Measurements from ENCODE around the gene RNF181.

DNA sequence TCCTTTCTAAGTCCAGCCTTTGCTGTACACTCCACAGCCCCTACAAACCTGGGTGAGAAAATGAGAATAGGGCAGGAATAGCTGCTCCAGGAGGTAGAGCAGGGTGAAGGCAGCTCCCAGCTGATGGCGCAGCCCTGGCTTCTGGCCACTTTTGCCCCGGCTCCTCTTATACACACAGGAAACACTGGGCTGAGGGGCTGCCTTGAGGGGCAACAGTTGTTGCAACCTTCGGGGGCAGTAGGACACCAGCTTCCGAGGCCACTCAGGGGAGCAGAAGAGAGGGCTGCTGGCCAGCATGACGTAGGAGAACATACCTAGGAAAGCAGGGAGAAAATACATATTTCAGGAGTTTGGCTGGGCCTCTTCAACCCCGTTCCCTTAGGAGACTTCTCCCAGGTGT lies 42.4 kb upstream of the RNF181 start:
- TF ChIP-seq, protein P1, sequence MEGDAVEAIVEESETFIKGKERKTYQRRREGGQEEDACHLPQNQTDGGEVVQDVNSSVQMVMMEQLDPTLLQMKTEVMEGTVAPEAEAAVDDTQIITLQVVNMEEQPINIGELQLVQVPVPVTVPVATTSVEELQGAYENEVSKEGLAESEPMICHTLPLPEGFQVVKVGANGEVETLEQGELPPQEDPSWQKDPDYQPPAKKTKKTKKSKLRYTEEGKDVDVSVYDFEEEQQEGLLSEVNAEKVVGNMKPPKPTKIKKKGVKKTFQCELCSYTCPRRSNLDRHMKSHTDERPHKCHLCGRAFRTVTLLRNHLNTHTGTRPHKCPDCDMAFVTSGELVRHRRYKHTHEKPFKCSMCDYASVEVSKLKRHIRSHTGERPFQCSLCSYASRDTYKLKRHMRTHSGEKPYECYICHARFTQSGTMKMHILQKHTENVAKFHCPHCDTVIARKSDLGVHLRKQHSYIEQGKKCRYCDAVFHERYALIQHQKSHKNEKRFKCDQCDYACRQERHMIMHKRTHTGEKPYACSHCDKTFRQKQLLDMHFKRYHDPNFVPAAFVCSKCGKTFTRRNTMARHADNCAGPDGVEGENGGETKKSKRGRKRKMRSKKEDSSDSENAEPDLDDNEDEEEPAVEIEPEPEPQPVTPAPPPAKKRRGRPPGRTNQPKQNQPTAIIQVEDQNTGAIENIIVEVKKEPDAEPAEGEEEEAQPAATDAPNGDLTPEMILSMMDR (conservative IDR thresholded peaks at IDR 0.05; ENCODE audit: low read depth, low read length): no peak
- no peak for TF ChIP-seq EZH2 (IDR thresholded peaks at IDR 0.05; ENCODE audit: borderline replicate concordance, low read depth, low read length, poor library complexity, severe bottlenecking)
